Esophagus squamous epithelium (tissue), 4 donors: ENCODE data around the gene MCOLN2.

Experiments used
- POLR2A ChIP-seq, 4 donors: fragments of 450-650 bp; IDR thresholded peaks; one replicate each; pipeline ENCODE4 v1.6.1; 2017; ENCODE audit warnings: antibody characterized with exemption in 4 of 4, mild to moderate bottlenecking in 4 of 4, moderate library complexity in 3 of 4
- TF ChIP-seq, protein P1 (sequence below), 6 experiments: fragments of 450-650 bp in 4 of 6; fragments of 200-600 bp in 2 of 6; sonication (generic) in 2 of 6; IDR thresholded peaks; one replicate each; pipeline ENCODE4 v1.5.1; 2016 to 2019; ENCODE audit warnings: antibody characterized with exemption in 6 of 6, mild to moderate bottlenecking in 4 of 6, moderate library complexity in 4 of 6

DNA sequence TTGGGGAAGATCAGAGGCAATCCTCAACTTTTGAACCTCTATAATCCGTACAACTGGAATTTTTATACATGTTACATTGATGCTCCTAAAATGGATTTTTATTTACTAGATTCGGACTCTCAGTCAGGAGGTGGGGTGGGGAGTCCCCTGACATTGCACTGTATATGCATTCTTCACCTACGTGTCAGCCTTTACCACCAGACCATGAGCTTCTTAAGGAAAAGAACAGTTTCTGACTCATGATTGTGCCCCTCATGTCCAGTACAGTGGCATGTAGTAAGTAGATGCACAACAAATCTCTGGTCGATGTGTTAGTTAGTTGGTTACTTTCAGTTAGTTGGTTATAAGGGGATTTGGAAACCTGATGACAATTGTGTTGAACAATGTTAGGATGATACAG is 119.3 kb downstream of the MCOLN2 start:
- TF ChIP-seq POLR2A (IDR thresholded peaks at IDR 0.05): no peak
- TF ChIP-seq, protein P1, sequence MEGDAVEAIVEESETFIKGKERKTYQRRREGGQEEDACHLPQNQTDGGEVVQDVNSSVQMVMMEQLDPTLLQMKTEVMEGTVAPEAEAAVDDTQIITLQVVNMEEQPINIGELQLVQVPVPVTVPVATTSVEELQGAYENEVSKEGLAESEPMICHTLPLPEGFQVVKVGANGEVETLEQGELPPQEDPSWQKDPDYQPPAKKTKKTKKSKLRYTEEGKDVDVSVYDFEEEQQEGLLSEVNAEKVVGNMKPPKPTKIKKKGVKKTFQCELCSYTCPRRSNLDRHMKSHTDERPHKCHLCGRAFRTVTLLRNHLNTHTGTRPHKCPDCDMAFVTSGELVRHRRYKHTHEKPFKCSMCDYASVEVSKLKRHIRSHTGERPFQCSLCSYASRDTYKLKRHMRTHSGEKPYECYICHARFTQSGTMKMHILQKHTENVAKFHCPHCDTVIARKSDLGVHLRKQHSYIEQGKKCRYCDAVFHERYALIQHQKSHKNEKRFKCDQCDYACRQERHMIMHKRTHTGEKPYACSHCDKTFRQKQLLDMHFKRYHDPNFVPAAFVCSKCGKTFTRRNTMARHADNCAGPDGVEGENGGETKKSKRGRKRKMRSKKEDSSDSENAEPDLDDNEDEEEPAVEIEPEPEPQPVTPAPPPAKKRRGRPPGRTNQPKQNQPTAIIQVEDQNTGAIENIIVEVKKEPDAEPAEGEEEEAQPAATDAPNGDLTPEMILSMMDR (IDR thresholded peaks at IDR 0.05): no peak
